GM18502 (cell line): ENCODE results near the gene TRIP6.
"Not testable (repeated sequence)": the region's sequence is repeated elsewhere in the genome, so short reads cannot be mapped to it uniquely, and the experiment has no call there.

Experiments
- ATAC-seq: cut with Tn5 transposase; IDR thresholded peaks from one replicate; pipeline ENCODE4 v1.9.1; 2021; ENCODE audit warnings: mild to moderate bottlenecking; ENCODE audit not compliant: unreplicated experiment, poor library complexity

Gene TRIP6

DNA sequence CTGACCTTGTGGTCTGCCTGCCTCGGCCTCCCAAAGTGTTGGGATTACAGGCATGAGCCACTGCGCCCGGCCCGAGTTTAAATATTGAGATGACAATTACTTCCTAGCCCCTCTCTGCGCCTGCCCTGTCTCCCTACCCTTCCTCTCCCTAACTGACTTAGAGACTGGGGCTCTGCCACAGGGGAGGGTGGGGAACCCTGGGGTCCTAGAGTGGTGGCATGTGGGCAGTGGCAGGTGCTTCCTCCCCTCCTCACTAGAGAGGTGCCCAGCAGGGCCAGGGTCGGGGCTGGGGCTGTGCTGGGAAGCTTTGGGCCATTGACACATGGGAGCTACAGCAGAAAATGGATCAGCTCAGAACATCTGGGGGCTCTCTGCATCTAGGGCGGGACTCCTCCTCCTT lies 35.5 kb downstream of the TRIP6 start:
- ATAC-seq = no peak

DNA sequence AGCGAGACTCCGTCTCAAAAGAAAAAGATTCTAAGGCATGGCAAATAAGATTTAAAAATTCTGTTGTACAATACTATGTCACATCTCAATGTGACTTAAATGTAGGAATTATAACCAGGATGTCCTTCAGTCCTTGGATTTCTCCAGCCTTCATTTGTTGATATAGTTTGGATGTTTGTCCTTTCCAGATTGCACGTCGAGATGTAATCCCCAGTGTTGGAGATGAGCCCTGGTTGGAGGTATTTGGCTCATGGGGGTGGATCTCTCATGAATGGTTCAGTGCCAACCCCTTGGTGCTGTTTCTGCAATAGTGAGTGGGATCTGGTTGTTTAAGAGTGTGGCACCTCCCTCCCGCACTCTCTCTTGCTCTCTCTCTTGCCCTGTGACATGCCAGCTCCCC lies 41.3 kb downstream of the TRIP6 start:
- ATAC-seq = no peak

DNA sequence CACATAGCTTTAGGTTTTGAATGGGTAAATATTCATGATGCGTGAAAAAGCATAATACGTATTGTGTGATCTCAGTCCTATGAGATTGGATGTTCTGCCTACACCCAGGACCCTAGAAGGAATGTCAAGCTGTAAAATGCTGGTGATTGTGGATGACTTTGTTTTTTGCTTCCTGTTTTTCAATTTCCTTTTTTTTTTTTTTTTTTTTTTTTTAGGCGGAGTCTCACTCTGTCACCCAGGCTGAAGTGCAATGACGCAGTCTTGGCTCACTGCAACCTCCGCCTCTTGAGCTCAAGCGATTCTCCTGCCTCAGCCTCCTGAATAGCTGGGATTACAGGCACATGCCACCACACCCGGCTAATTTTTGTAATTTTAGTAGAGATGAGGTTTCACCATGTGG lies 43.3 kb downstream of the TRIP6 start:
- not testable (repeated sequence) for ATAC-seq

DNA sequence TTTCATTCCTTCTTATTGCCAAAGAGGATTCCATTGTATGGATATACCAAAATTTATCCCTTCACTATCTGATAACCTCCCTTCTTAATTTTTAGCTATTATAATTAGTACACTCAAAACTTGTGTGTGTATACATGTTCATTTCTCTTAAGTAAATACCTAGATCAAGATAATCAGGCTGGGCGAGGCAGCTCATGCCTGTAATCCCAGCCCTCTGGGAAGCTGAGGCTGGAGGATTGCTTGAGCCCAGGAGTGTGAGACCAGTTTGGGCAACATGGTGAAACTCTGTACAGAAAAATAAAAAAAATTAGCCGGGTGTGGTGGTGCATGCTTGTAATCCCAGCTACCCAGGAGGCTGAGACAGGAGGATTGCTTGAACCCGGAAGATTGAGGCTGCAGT lies 44.3 kb downstream of the TRIP6 start:
- no peak for ATAC-seq

DNA sequence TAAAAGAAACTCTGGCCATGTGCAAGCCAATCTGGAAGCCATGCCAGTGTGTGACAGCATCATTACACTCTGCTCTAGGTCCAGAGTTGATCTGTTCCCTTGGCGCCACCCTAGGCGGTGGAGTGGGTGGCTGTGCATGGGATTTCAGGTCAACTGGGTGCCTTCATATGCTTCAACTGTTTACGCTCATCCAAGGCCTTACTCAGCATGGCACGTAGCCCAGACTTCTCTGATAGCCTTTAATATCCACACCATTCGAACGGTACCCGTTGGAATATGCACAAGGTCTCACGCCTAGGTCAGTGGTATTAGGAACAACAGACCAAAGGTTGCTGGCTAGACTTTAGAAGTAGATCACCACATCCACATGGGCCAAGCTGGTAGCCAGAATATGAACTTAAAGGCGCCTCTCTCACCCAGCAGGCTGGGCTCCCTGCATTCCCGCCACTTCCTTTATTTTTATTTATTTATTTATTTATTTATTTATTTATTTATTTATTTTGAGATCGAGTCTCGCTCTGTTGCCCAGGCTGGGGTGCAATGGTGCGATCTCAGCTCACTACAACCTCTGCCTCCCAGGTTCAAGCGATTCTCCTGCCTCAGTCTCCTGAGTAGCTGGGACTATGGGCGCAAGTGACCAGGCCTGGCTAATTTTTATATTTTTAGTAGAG lies 47.2 kb downstream of the TRIP6 start:
- no peak for ATAC-seq

DNA sequence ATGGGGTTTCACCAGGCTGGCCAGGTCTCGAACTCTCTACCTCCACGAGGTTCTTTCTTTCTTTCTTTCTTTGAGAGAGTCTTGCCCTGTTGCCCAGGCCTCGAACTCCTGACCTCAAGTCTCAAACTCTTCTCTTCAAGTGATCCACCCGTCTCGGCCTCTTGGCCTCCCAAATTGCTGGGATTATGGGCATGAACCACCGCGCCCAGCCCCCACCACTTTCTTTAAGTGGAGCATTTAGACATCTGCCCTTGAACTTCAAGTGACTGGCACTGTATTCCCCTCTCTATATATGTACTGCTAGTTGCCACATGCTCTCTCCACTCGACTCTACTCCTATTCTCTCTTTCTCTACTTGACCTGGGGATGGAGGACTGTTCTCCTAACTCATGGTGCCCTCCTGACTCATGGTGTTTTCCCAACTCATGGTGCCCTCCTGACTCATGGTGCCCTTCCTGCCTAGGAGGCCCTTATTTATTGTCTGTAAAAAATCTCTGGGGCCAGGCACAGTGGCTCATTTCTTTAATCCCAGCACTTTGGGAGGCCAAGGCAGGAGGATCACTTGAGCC lies 47.8 kb downstream of the TRIP6 start:
- ATAC-seq = no peak

DNA sequence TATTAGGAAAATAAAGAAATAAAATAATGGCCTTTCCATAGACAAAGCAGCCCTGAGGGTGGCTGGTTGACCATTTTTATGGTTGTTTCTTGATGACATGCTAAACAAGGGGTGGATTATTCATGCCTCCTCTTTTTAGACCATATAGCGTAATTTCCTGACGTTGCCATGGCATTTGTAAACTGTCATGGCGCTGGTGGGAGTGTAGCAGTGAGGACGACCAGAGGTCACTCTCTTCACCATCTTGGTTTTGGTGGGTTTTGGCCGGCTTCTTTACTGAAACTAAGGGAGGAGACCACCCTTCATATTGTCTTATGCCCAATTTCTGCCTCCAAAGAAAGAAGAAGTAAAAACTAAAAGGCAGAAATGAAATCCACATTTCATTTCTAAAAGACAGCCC lies 52.1 kb downstream of the TRIP6 start:
- ATAC-seq = not testable (repeated sequence)

DNA sequence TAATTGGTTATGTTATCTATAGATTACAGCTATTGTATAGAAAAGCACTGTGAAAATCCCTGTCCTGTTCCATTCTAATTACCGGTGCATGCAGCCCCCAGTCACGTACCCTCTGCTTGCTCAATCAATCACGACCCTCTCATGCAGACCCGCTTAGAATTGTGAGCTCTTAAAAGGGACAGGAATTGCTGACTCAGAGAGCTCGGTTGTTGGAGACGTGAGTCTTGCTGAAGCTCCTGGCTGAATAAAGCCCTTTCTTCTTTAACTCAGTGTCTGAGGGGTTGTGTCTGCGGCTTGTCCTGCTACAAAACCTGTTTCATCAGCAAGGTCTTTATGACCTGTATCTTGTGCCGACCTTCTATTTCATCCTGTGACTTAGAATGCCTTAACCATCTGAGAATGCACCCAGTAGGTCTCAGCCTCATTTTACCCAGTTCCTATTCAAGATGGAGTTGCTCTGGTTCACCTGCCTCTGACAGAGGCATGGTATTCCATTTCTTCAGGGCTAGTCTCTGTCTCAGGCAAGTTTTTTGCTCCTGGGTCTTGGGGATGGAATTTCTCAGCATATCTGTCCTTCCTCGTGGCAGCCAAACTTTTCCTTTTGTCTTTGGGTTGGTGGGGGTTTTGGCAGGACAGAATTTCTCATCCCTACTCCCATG lies 52.7 kb downstream of the TRIP6 start:
- not testable (repeated sequence) for ATAC-seq

DNA sequence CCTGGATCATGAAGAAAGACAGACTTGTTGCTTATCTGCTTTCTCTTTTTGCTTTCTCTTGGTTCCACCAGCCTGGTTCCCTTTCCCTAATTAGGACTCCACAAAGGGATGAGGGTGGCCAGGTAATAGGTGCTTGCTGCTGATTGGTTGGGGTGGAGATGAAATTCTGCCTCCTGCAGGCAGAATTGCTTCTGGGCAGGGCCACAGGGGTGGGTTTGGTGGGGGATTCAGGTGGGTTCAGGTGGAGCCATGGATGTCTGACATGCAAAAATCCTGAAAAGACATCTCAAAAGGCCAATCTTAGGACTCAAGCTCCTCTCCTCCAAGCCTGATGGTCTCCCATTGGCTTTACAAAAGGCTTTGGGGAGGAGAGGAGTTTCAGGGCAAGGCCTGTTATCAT lies 53.9 kb downstream of the TRIP6 start:
- no peak for ATAC-seq
